Measurements from ENCODE around the gene DNA2.

The DNA2 gene

DNA sequence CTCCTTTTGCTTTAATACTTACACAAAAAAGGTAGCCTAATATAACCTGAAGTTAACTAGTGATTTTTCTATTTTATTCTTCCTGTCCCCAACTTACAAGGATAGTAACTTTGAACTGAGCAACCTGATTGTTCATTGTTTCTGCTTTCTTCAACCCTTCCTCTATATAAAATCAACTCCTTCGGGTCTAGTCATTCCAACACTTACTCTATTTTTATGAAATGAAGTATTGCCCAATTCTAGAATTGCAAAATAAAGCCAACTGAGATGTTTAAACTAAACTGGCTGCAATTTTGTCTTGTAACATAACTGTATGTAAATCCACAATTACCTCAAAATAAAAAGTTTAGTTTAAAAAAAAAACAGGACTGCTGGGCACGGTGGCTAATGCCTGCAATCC lies 20.3 kb upstream of the DNA2 start:
- H3K27ac ChIP-seq (ENCODE audit: low read length, poor library complexity, severe bottlenecking) = no peak overlapping the region
- peaks cover 4% of the 10 kb centered on the region for H3K79me1 ChIP-seq (replicated peaks; ENCODE audit: low read length, poor library complexity, severe bottlenecking)
- WGBS = 94% methylated on average over 1 of the region's 2 CpGs
- no peak overlapping the region for H3K18ac ChIP-seq (ENCODE audit: low read depth in 1 of 2, low read length in 2 of 2)
- H3K9me3 ChIP-seq (ENCODE audit: control insufficient read depth, low read length) = no peaks in the 10 kb centered on the region
- H3K4me1 ChIP-seq (ENCODE audit: control insufficient read depth, insufficient read depth, low read depth, low read length) = no peaks in the 10 kb centered on the region
- no peak overlapping the region for H3K14ac ChIP-seq (ENCODE audit: low read length in 2 of 2)
- no peak overlapping the region for H2AFZ ChIP-seq (ENCODE audit: low read depth, low read length)
- peaks cover 25 to 70% of the 10 kb centered on the region in 2 experiments for H3K36me3 ChIP-seq (ENCODE audit: control insufficient read depth in 1 of 2, insufficient read depth in 2 of 2, low read depth in 1 of 2, low read length in 2 of 2)
- H3K27me3 ChIP-seq (ENCODE audit: control insufficient read depth in 1 of 2, insufficient read depth in 1 of 2, low read length in 2 of 2) = no peaks in the 10 kb centered on the region
- H2BK15ac ChIP-seq (ENCODE audit: low read depth, poor library complexity, severe bottlenecking) = no peak overlapping the region
- no peak overlapping the region for H3K4me3 ChIP-seq (ENCODE audit: insufficient read depth in 1 of 2, low read depth in 1 of 2, low read length in 2 of 2)
- no peak overlapping the region for H3K9ac ChIP-seq (ENCODE audit: low read length)
- H3K4ac ChIP-seq (ENCODE audit: low read depth in 1 of 2, low read length in 2 of 2) = no peak overlapping the region
- H4K91ac ChIP-seq (ENCODE audit: low read length) = no peak overlapping the region
- no peak for DNase-seq
- no peak overlapping the region for H3K4me2 ChIP-seq (ENCODE audit: low read length, poor library complexity, severe bottlenecking)
- no peak overlapping the region for H4K8ac ChIP-seq (ENCODE audit: low read length)
- H2AK5ac ChIP-seq (ENCODE audit: low read length, severe bottlenecking) = no peak overlapping the region
- no peak overlapping the region for H2BK12ac ChIP-seq (ENCODE audit: low read length in 2 of 2)
- no peak overlapping the region for H3K23ac ChIP-seq (ENCODE audit: low read length in 2 of 2)
- no peak overlapping the region for H2BK120ac ChIP-seq (ENCODE audit: low read depth, low read length)
- no peak overlapping the region for H2BK5ac ChIP-seq (ENCODE audit: low read depth, low read length, poor library complexity, severe bottlenecking)

DNA sequence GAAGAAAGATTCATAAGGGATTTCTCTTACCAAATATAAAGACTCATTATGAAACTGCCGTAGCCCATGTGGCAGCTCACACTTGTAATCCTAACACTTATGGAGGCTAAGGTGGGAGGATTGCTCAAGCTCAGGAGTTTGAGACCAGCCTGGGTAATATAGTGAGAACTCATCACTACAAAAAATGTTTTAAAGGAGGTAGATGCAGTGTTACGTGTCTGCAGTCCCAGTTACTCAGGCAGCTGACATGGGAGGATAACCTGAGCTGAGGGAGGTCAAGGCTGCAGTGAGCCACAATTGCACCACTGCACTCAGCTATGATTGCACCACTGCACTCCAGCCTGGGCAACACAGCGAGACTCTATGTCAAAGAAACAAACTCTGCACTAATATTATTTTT lies 18.1 kb upstream of the DNA2 start:
- H3K14ac ChIP-seq (ENCODE audit: low read length in 2 of 2) = no peak overlapping the region
- 94% methylated on average over 1 of the region's 3 CpGs for WGBS
- no peak for DNase-seq

DNA sequence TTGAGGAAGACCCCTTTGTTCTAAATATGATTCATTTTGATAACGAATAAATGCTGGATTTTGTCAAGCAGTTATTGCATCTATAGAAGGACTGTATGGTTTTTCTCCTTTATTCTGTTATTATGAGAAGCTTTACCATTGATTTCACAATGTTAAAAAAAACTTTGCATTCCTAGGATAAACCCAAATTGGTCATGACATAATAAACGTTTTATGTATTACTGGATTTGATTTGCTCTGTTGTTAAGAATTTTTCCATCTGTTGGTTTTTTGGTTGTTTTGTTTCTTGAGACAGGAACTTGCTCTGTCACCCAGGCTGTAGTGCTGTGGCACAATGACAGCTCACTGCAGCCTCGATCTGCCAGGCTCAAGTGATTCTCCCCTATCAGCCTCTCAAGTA lies 2.2 kb upstream of the DNA2 start:
- DNase-seq = no peak
- Histone ChIP-seq H2BK15ac (ENCODE audit: low read depth, poor library complexity, severe bottlenecking) (no peak overlapping the region), H3K36me3 (ENCODE audit: control insufficient read depth in 1 of 2, insufficient read depth in 2 of 2, low read depth in 1 of 2, low read length in 2 of 2) (peaks cover 4% of the 10 kb centered on the region in 2 experiments), H3K79me1 (replicated peaks; ENCODE audit: low read length, poor library complexity, severe bottlenecking) (peaks cover 2% of the 10 kb centered on the region), H3K4me3 (ENCODE audit: insufficient read depth in 1 of 2, low read depth in 1 of 2, low read length in 2 of 2) (no peak overlapping the region), H3K4me1 (ENCODE audit: control insufficient read depth, insufficient read depth, low read depth, low read length) (no peaks in the 10 kb centered on the region), H2BK120ac (ENCODE audit: low read depth, low read length) (no peak overlapping the region), H3K23ac (ENCODE audit: low read length in 2 of 2) (no peak overlapping the region), H2BK12ac (ENCODE audit: low read length in 2 of 2) (no peak overlapping the region), H2AK5ac (ENCODE audit: low read length, severe bottlenecking) (no peak overlapping the region), H3K9me3 (ENCODE audit: control insufficient read depth, low read length) (no peaks in the 10 kb centered on the region), H2AFZ (ENCODE audit: low read depth, low read length) (no peak overlapping the region), H4K8ac (ENCODE audit: low read length) (no peak overlapping the region), H3K4me2 (ENCODE audit: low read length, poor library complexity, severe bottlenecking) (no peak overlapping the region), H3K27me3 (ENCODE audit: control insufficient read depth in 1 of 2, insufficient read depth in 1 of 2, low read length in 2 of 2) (no peaks in the 10 kb centered on the region), H2BK5ac (ENCODE audit: low read depth, low read length, poor library complexity, severe bottlenecking) (no peak overlapping the region), H4K91ac (ENCODE audit: low read length) (no peak overlapping the region), H3K9ac (ENCODE audit: low read length) (no peak overlapping the region), H3K14ac (ENCODE audit: low read length in 2 of 2) (no peak overlapping the region), H3K18ac (ENCODE audit: low read depth in 1 of 2, low read length in 2 of 2) (no peak overlapping the region), H3K27ac (ENCODE audit: low read length, poor library complexity, severe bottlenecking) (no peak overlapping the region), H3K4ac (ENCODE audit: low read depth in 1 of 2, low read length in 2 of 2) (no peak overlapping the region)
- 95% methylated on average over 2 of the region's 3 CpGs for WGBS

More for the DNA sequence above, 18.1 kb upstream of the DNA2 start:
- H2AFZ ChIP-seq (ENCODE audit: low read depth, low read length) = no peak overlapping the region
- no peak overlapping the region for H3K27ac ChIP-seq (ENCODE audit: low read length, poor library complexity, severe bottlenecking)
- H2BK12ac ChIP-seq (ENCODE audit: low read length in 2 of 2) = no peak overlapping the region
- H3K27me3 ChIP-seq (ENCODE audit: control insufficient read depth in 1 of 2, insufficient read depth in 1 of 2, low read length in 2 of 2) = no peaks in the 10 kb centered on the region
- H2BK5ac ChIP-seq (ENCODE audit: low read depth, low read length, poor library complexity, severe bottlenecking) = no peak overlapping the region
- H3K9ac ChIP-seq (ENCODE audit: low read length) = no peak overlapping the region
- no peak overlapping the region for H2BK120ac ChIP-seq (ENCODE audit: low read depth, low read length)
- no peak overlapping the region for H4K8ac ChIP-seq (ENCODE audit: low read length)
- H3K18ac ChIP-seq (ENCODE audit: low read depth in 1 of 2, low read length in 2 of 2) = no peak overlapping the region
- H3K4me2 ChIP-seq (ENCODE audit: low read length, poor library complexity, severe bottlenecking) = no peak overlapping the region
- no peak overlapping the region for H3K4ac ChIP-seq (ENCODE audit: low read depth in 1 of 2, low read length in 2 of 2)
- H3K23ac ChIP-seq (ENCODE audit: low read length in 2 of 2) = no peak overlapping the region
- no peak overlapping the region for H4K91ac ChIP-seq (ENCODE audit: low read length)
- H3K4me1 ChIP-seq (ENCODE audit: control insufficient read depth, insufficient read depth, low read depth, low read length) = no peaks in the 10 kb centered on the region
- H2AK5ac ChIP-seq (ENCODE audit: low read length, severe bottlenecking) = no peak overlapping the region
- peaks cover 42 to 73% of the 10 kb centered on the region in 2 experiments for H3K36me3 ChIP-seq (ENCODE audit: control insufficient read depth in 1 of 2, insufficient read depth in 2 of 2, low read depth in 1 of 2, low read length in 2 of 2)
- H3K9me3 ChIP-seq (ENCODE audit: control insufficient read depth, low read length) = no peaks in the 10 kb centered on the region
- no peak overlapping the region for H3K4me3 ChIP-seq (ENCODE audit: insufficient read depth in 1 of 2, low read depth in 1 of 2, low read length in 2 of 2)
- no peak overlapping the region for H2BK15ac ChIP-seq (ENCODE audit: low read depth, poor library complexity, severe bottlenecking)
- peaks cover 4% of the 10 kb centered on the region for H3K79me1 ChIP-seq (replicated peaks; ENCODE audit: low read length, poor library complexity, severe bottlenecking)

DNA sequence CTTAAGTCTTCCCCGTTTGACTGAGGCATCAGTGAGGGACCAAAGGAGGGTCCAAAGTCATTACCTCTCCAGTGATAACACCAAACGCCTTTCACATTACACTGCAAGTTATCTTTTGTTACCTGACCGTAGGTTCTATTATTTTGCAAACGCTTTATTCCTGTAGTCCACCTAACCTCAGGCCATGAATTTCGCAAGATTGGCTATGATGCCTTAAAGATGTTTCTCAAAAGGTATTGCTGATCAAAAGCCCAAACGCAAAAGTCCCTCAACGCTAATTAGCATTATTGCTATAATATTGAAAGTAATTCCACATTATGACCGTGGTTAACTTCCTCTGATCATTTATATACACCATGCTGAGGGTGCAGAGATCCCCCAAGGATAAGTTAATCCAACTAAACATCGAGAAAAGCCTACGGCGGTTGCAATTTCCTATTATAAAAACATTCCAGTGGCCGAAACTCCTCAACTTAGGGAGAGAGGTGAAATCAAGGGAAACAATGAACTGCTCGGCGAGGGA lies 649 bp downstream of the DNA2 start:
- peaks cover 5% of the 10 kb centered on the region for H3K79me1 ChIP-seq (replicated peaks; ENCODE audit: low read length, poor library complexity, severe bottlenecking)
- no peak overlapping the region for H3K14ac ChIP-seq (ENCODE audit: low read length in 2 of 2)
- peak overlapping the region; percentile 94 for H3K4me2 ChIP-seq (ENCODE audit: low read length, poor library complexity, severe bottlenecking)
- no peak overlapping the region for H2AK5ac ChIP-seq (ENCODE audit: low read length, severe bottlenecking)
- H3K4me3 ChIP-seq (ENCODE audit: insufficient read depth in 1 of 2, low read depth in 1 of 2, low read length in 2 of 2) = peak overlapping the region; percentile 72 to 92
- peak overlapping the region; percentile 89 for H3K9ac ChIP-seq (ENCODE audit: low read length)
- H2BK5ac ChIP-seq (ENCODE audit: low read depth, low read length, poor library complexity, severe bottlenecking) = no peak overlapping the region
- WGBS = 6% methylated on average over 11 of the region's 14 CpGs
- no peak overlapping the region for H3K27ac ChIP-seq (ENCODE audit: low read length, poor library complexity, severe bottlenecking)
- DNase-seq = no peak
- H3K9me3 ChIP-seq (ENCODE audit: control insufficient read depth, low read length) = no peaks in the 10 kb centered on the region
- peak overlapping the region; percentile 83 for H2AFZ ChIP-seq (ENCODE audit: low read depth, low read length)
- no peaks in the 10 kb centered on the region for H3K4me1 ChIP-seq (ENCODE audit: control insufficient read depth, insufficient read depth, low read depth, low read length)
- peaks cover 0 to 5% of the 10 kb centered on the region in 2 experiments for H3K36me3 ChIP-seq (ENCODE audit: control insufficient read depth in 1 of 2, insufficient read depth in 2 of 2, low read depth in 1 of 2, low read length in 2 of 2)
- H2BK120ac ChIP-seq (ENCODE audit: low read depth, low read length) = no peak overlapping the region
- H3K23ac ChIP-seq (ENCODE audit: low read length in 2 of 2) = no peak overlapping the region
- H4K8ac ChIP-seq (ENCODE audit: low read length) = no peak overlapping the region
- no peak overlapping the region for H3K18ac ChIP-seq (ENCODE audit: low read depth in 1 of 2, low read length in 2 of 2)
- no peaks in the 10 kb centered on the region for H3K27me3 ChIP-seq (ENCODE audit: control insufficient read depth in 1 of 2, insufficient read depth in 1 of 2, low read length in 2 of 2)
- H3K4ac ChIP-seq (ENCODE audit: low read depth in 1 of 2, low read length in 2 of 2) = no peak overlapping the region
- H4K91ac ChIP-seq (ENCODE audit: low read length) = no peak overlapping the region
- H2BK15ac ChIP-seq (ENCODE audit: low read depth, poor library complexity, severe bottlenecking) = no peak overlapping the region
- no peak overlapping the region for H2BK12ac ChIP-seq (ENCODE audit: low read length in 2 of 2)
